Neural progenitor cell (in vitro differentiated cells): ENCODE measurements around the gene CDH23. TPM values are rescaled to one million over a fixed set of nuclear protein-coding genes. Genes with fewer than 3 reads are reported as not detected.

Experiments used
- DNase-seq: peaks from one replicate; pipeline ENCODE4 v3.0.0-alpha.2; 2016; ENCODE audit warnings: low spot score
- H2AFZ ChIP-seq: fragments of 200-600 bp; sonication (generic); replicated peaks from 2 replicates; pipeline ENCODE4 v1.6.1; 2016; ENCODE audit warnings: antibody characterized with exemption
- H3F3A ChIP-seq: fragments of 200-600 bp; sonication (generic); 2 replicates; pipeline ENCODE4 v1.6.1; 2016; ENCODE audit warnings: antibody characterized with exemption, low read depth
- H3K27ac ChIP-seq: fragments of 200-600 bp; sonication (generic); 2 replicates; pipeline ENCODE4 v1.5.1; 2016; ENCODE audit warnings: mild to moderate bottlenecking
- H3K27me3 ChIP-seq: fragments of 200-600 bp; sonication (generic); 2 replicates; pipeline ENCODE4 v1.6.1; 2016; ENCODE audit warnings: mild to moderate bottlenecking, moderate library complexity
- H3K36me3 ChIP-seq: fragments of 200-600 bp; sonication (generic); 2 replicates; pipeline ENCODE4 v1.5.1; 2016
- H3K4me1 ChIP-seq: fragments of 200-600 bp; sonication (generic); 2 replicates; pipeline ENCODE4 v1.6.1; 2016; ENCODE audit warnings: mixed run types
- H3K4me2 ChIP-seq: fragments of 200-600 bp; sonication (generic); 2 replicates; pipeline ENCODE4 v1.6.1; 2016
- H3K4me3 ChIP-seq: fragments of 200-600 bp; sonication (generic); 2 replicates; pipeline ENCODE4 v1.5.1; 2016
- H3K79me2 ChIP-seq: fragments of 200-600 bp; sonication (generic); 2 replicates; pipeline ENCODE4 v1.6.1; 2016; ENCODE audit warnings: low read depth
- H3K9ac ChIP-seq: fragments of 200-600 bp; sonication (generic); 2 replicates; pipeline ENCODE4 v1.6.1; 2016
- H3K9me3 ChIP-seq: fragments of 200-600 bp; sonication (generic); 2 replicates; pipeline ENCODE4 v1.5.1; 2016; ENCODE audit warnings: low read depth
- H4K20me1 ChIP-seq: fragments of 200-600 bp; sonication (generic); 2 replicates; pipeline ENCODE4 v1.6.1; 2016; ENCODE audit warnings: low read depth
- H3K27ac Mint-ChIP-seq: 3 replicates; pipeline ENCODE4 v1.8.0; 2021; ENCODE audit warnings: mixed read lengths
- H3K27me3 Mint-ChIP-seq: 2 replicates; pipeline ENCODE4 v1.8.0; 2022; ENCODE audit warnings: low read depth, mild to moderate bottlenecking, inconsistent platforms, moderate library complexity, mixed read lengths; ENCODE audit not compliant: insufficient read depth
- H3K36me3 Mint-ChIP-seq: 3 replicates; pipeline ENCODE4 v1.8.0; 2021; ENCODE audit warnings: mixed read lengths
- H3K4me1 Mint-ChIP-seq: 3 replicates; pipeline ENCODE4 v1.8.0; 2021; ENCODE audit warnings: mixed read lengths
- H3K4me3 Mint-ChIP-seq: 3 replicates; pipeline ENCODE4 v1.8.0; 2021; ENCODE audit warnings: mild to moderate bottlenecking, moderate library complexity, mixed read lengths
- H3K9me3 Mint-ChIP-seq: 3 replicates; pipeline ENCODE4 v1.8.0; 2020; ENCODE audit warnings: mixed read lengths
- CTCF ChIP-seq: fragments of 200-600 bp; sonication (generic); IDR thresholded peaks from 2 replicates; pipeline ENCODE4 v1.5.1; 2017; ENCODE audit warnings: antibody characterized with exemption, mild to moderate bottlenecking
- EZH2 ChIP-seq: fragments of 200-600 bp; sonication (generic); IDR thresholded peaks from 2 replicates; pipeline ENCODE4 v1.6.1; 2017; ENCODE audit warnings: antibody characterized with exemption, mild to moderate bottlenecking, moderate library complexity
- EZH2phosphoT487 ChIP-seq: fragments of 200-600 bp; sonication (generic); IDR thresholded peaks from 2 replicates; pipeline ENCODE4 v1.6.1; 2017; ENCODE audit warnings: antibody characterized with exemption
- total RNA-seq: library from RNA; depleted of rRNA; stranded (reverse); fragments of >200 nt; gene quantifications from 2 replicates; pipeline ENCODE4 v1.2.3, GENCODE V29; 2015; ENCODE audit warnings: low replicate concordance

CDH23 gene
- total RNA-seq, 1 donor from 2014 or later = 5.9 TPM

- peaks cover 44% of the 10 kb centered on the region for H3F3A ChIP-seq
- DNase-seq = no peak
- Mint-ChIP-seq H3K9me3 (no peaks in the 10 kb centered on the region), H3K4me3 (peak overlapping the region; percentile 35), H3K36me3 (no peaks in the 10 kb centered on the region), H3K27ac (peak overlapping the region; percentile 94), H3K27me3 (peaks cover 6% of the 10 kb centered on the region), H3K4me1 (peaks cover 47% of the 10 kb centered on the region)
- H3K4me1 ChIP-seq = peaks cover 45% of the 10 kb centered on the region
- no peak overlapping the region for H2AFZ ChIP-seq
- H3K27ac ChIP-seq = no peak overlapping the region
- no peak overlapping the region for H3K4me3 ChIP-seq
- H3K9me3 ChIP-seq = no peaks in the 10 kb centered on the region
- no peak overlapping the region for H3K4me2 ChIP-seq
- no peaks in the 10 kb centered on the region for H4K20me1 ChIP-seq
- no peaks in the 10 kb centered on the region for H3K79me2 ChIP-seq
- no peak overlapping the region for H3K9ac ChIP-seq
- TF ChIP-seq EZH2phosphoT487 (no peak), CTCF (no peak), EZH2 (no peak)
- no peaks in the 10 kb centered on the region for H3K27me3 ChIP-seq
- no peaks in the 10 kb centered on the region for H3K36me3 ChIP-seq
Observed at GRCh38 chr10:71620642-71621041, 223.9 kb downstream of the CDH23 start.

- peak; percentile 72 for DNase-seq
- no peaks in the 10 kb centered on the region for H3K27me3 ChIP-seq
- Mint-ChIP-seq H3K36me3 (no peaks in the 10 kb centered on the region), H3K4me3 (peak overlapping the region; percentile 74), H3K27me3 (peaks cover 6% of the 10 kb centered on the region), H3K9me3 (no peaks in the 10 kb centered on the region), H3K4me1 (peaks cover 54% of the 10 kb centered on the region), H3K27ac (peak overlapping the region; percentile 94)
- no peak overlapping the region for H2AFZ ChIP-seq
- peak overlapping the region; percentile 42 for H3K27ac ChIP-seq
- no peaks in the 10 kb centered on the region for H3K36me3 ChIP-seq
- H3K9ac ChIP-seq = no peak overlapping the region
- no peaks in the 10 kb centered on the region for H4K20me1 ChIP-seq
- H3K4me1 ChIP-seq = peaks cover 52% of the 10 kb centered on the region
- no peaks in the 10 kb centered on the region for H3K79me2 ChIP-seq
- H3K4me2 ChIP-seq = peak overlapping the region; percentile 10
- no peak overlapping the region for H3K4me3 ChIP-seq
- H3F3A ChIP-seq = peaks cover 44% of the 10 kb centered on the region
- TF ChIP-seq EZH2phosphoT487 = no peak
- TF ChIP-seq CTCF = peak; percentile 17
- TF ChIP-seq EZH2 = no peak
- no peaks in the 10 kb centered on the region for H3K9me3 ChIP-seq
Observed at GRCh38 chr10:71621231-71622153, 224.8 kb downstream of the CDH23 start.

- H3K27me3 Mint-ChIP-seq = peaks cover 9% of the 10 kb centered on the region
- DNase-seq = peak; percentile 53
- Histone ChIP-seq H3K4me3 (no peak overlapping the region), H3K79me2 (no peaks in the 10 kb centered on the region), H3K4me1 (peaks cover 58% of the 10 kb centered on the region), H2AFZ (no peak overlapping the region), H3K36me3 (no peaks in the 10 kb centered on the region), H4K20me1 (no peaks in the 10 kb centered on the region), H3F3A (peaks cover 44% of the 10 kb centered on the region), H3K9me3 (no peaks in the 10 kb centered on the region), H3K27ac (no peak overlapping the region), H3K4me2 (peak overlapping the region; percentile 10), H3K9ac (no peak overlapping the region), H3K27me3 (no peaks in the 10 kb centered on the region)
- no peaks in the 10 kb centered on the region for H3K9me3 Mint-ChIP-seq
- peak overlapping the region; percentile 74 for H3K4me3 Mint-ChIP-seq
- no peaks in the 10 kb centered on the region for H3K36me3 Mint-ChIP-seq
- TF ChIP-seq EZH2 (no peak), EZH2phosphoT487 (no peak), CTCF (no peak)
- H3K27ac Mint-ChIP-seq = peak overlapping the region; percentile 91
- H3K4me1 Mint-ChIP-seq = peaks cover 59% of the 10 kb centered on the region
Observed at GRCh38 chr10:71622154-71622526, 225.4 kb downstream of the CDH23 start.
